CD4-positive, CD25-positive, alpha-beta regulatory T cell (primary cell): Measurements from ENCODE around the gene GPI. TPM values are rescaled to one million over a fixed set of nuclear protein-coding genes. Genes with fewer than 3 reads are reported as not detected.
"Not testable (repeated sequence)": the region's sequence is repeated elsewhere in the genome, so short reads cannot be mapped to it uniquely, and the experiment has no call there.

Source experiments
- ATAC-seq, 2 donors: fragments of 150-1000 bp; cut with Tn5 transposase; one replicate each; pipeline ENCODE4 v1.10.0; 2021; ENCODE audit warnings: low read depth in 2 of 2, moderate number of reproducible peaks in 2 of 2, moderate library complexity in 1 of 2
- DNase-seq, 3 donors: peaks; one replicate each; pipeline versions ENCODE4 v3.0.0 to v3.0.0-alpha.2; 2012 to 2022; ENCODE audit warnings: mixed read lengths in 1 of 3
- H3K27ac ChIP-seq: one replicate; pipeline ENCODE4 v1.7.0; 2013; ENCODE audit warnings: mild to moderate bottlenecking, low read length; ENCODE audit not compliant: insufficient read depth, poor library complexity, severe bottlenecking
- H3K27me3 ChIP-seq: one replicate; pipeline ENCODE4 v1.7.0; 2013; ENCODE audit warnings: low read length; ENCODE audit not compliant: control insufficient read depth, insufficient read depth
- H3K36me3 ChIP-seq: one replicate; pipeline ENCODE4 v1.7.0; 2013; ENCODE audit warnings: mild to moderate bottlenecking, low read length, moderate library complexity; ENCODE audit not compliant: control insufficient read depth, insufficient read depth
- H3K4me1 ChIP-seq: 2 replicates; pipeline ENCODE4 v1.7.0; 2013; ENCODE audit warnings: mild to moderate bottlenecking, low read length; ENCODE audit not compliant: insufficient read depth, control insufficient read depth, poor library complexity, severe bottlenecking
- H3K4me3 ChIP-seq: one replicate; pipeline ENCODE4 v1.7.0; 2013; ENCODE audit warnings: low read depth, mild to moderate bottlenecking, low read length, moderate library complexity
- H3K9me3 ChIP-seq, 2 experiments: 1 replicate in 1 of 2; 2 replicates in 1 of 2; pipeline ENCODE4 v1.7.0; 2013; ENCODE audit warnings: low read length in 2 of 2, mild to moderate bottlenecking in 1 of 2, moderate library complexity in 1 of 2; ENCODE audit not compliant: control insufficient read depth in 2 of 2
- H3K27ac Mint-ChIP-seq, 3 donors: one replicate each; pipeline ENCODE4 v1.8.0; 2020 to 2022; ENCODE audit warnings: mild to moderate bottlenecking in 3 of 3, mixed read lengths in 3 of 3, moderate library complexity in 2 of 3
- H3K27me3 Mint-ChIP-seq: one replicate; pipeline ENCODE4 v1.8.0; 2022; ENCODE audit warnings: mild to moderate bottlenecking, mixed read lengths
- H3K36me3 Mint-ChIP-seq: one replicate; pipeline ENCODE4 v1.8.0; 2020; ENCODE audit warnings: mixed read lengths
- H3K4me1 Mint-ChIP-seq, 4 donors: one replicate each; pipeline ENCODE4 v1.8.0; 2020 to 2022; ENCODE audit warnings: mixed read lengths in 4 of 4, mild to moderate bottlenecking in 1 of 4
- H3K4me3 Mint-ChIP-seq, 4 donors: one replicate each; pipeline ENCODE4 v1.8.0; 2020 to 2022; ENCODE audit warnings: mild to moderate bottlenecking in 4 of 4, mixed read lengths in 4 of 4, moderate library complexity in 3 of 4
- H3K9me3 Mint-ChIP-seq, 7 donors: one replicate each; pipeline ENCODE4 v1.8.0; 2020 to 2022; ENCODE audit warnings: mixed read lengths in 7 of 7, mild to moderate bottlenecking in 3 of 7, moderate library complexity in 2 of 7
- polyA plus RNA-seq, 4 donors: library from polyadenylated mRNA; unstranded; fragments of 300-500 nt; fragmentation: Illumina TruSeq; gene quantifications; one replicate each; pipeline ENCODE4 v1.2.3, GENCODE V29; 2021
- total RNA-seq: library from RNA; stranded (reverse); gene quantifications from one replicate; pipeline ENCODE4 v1.2.3, GENCODE V29; 2022

Gene GPI
- total and polyA plus RNA-seq, 5 donors from 2014 or later = 116 to 148 (median 143) TPM

- Histone ChIP-seq H3K27me3 (no peaks in the 10 kb centered on the region), H3K36me3 (peaks cover 71% of the 10 kb centered on the region), H3K9me3 (no peaks in the 10 kb centered on the region), H3K4me1 (no peaks in the 10 kb centered on the region), H3K4me3 (no peak overlapping the region), H3K27ac (no peak overlapping the region)
- DNase-seq (no peak), ATAC-seq (no peak)
- peaks cover 53% of the 10 kb centered on the region for H3K36me3 Mint-ChIP-seq
- H3K4me1 Mint-ChIP-seq = peaks cover 0 to 9% (median 4%) of the 10 kb centered on the region in 4 donors
- no peaks in the 10 kb centered on the region for H3K27me3 Mint-ChIP-seq
- H3K27ac Mint-ChIP-seq = peak overlapping the region in 1 of 3 donors; percentile 66
- H3K9me3 Mint-ChIP-seq = no peaks in the 10 kb centered on the region
- no peak overlapping the region for H3K4me3 Mint-ChIP-seq
These were observed 34.9 kb upstream of the GPI start for GRCh38 chr19:34330116-34330515.

- H3K9me3 Mint-ChIP-seq, H3K4me3 Mint-ChIP-seq, H3K9me3 ChIP-seq, ATAC-seq, H3K4me1 ChIP-seq, H3K27me3 Mint-ChIP-seq, H3K27ac Mint-ChIP-seq, H3K27ac ChIP-seq, H3K4me3 ChIP-seq, DNase-seq, H3K4me1 Mint-ChIP-seq, H3K27me3 ChIP-seq: not testable (repeated sequence)
- peaks cover 66% of the 10 kb centered on the region for H3K36me3 ChIP-seq
- peaks cover 49% of the 10 kb centered on the region for H3K36me3 Mint-ChIP-seq
These were observed 34.4 kb upstream of the GPI start for GRCh38 chr19:34330596-34330995.

DNA sequence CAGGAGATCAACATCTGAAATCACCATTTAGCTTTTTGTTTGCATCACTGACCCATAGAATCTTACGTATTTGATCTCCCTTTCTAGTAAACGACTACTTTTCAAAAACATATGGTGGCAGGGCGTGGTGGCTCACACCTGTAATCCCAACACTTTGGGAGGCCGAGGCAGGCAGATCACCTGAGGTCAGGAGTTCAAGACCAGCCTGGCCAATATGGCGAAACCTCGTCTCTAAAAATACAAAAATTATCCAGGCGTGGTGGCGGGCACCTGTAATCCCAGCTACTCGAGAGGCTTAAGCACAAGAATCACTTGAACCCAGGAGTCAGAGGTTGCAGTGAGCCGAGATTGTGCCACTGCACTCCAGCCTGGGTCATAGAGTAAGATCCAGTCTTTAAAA, 33.4 kb upstream of the GPI start:
- not testable (repeated sequence) for H3K27me3 ChIP-seq, H3K4me1 ChIP-seq, ATAC-seq

GRCh38 chr19:34332027-34332760, 32.8 kb upstream of the GPI start:
- Histone ChIP-seq H3K4me1 (peaks cover 7% of the 10 kb centered on the region), H3K9me3 (no peaks in the 10 kb centered on the region), H3K36me3 (peaks cover 60% of the 10 kb centered on the region), H3K27me3 (no peaks in the 10 kb centered on the region), H3K27ac (no peak overlapping the region), H3K4me3 (no peak overlapping the region)
- Mint-ChIP-seq H3K4me1 (peaks cover 2 to 9% (median 9%) of the 10 kb centered on the region in 4 donors), H3K4me3 (no peak overlapping the region), H3K9me3 (no peaks in the 10 kb centered on the region), H3K27ac (no peak overlapping the region), H3K36me3 (peaks cover 44% of the 10 kb centered on the region), H3K27me3 (no peaks in the 10 kb centered on the region)
- no peak for ATAC-seq
- no peak for DNase-seq

More for the DNA sequence above, 33.4 kb upstream of the GPI start:
- H3K36me3 ChIP-seq = peaks cover 61% of the 10 kb centered on the region
- not testable (repeated sequence) for H3K4me3 Mint-ChIP-seq, H3K4me1 Mint-ChIP-seq, DNase-seq, H3K9me3 ChIP-seq, H3K4me3 ChIP-seq, H3K9me3 Mint-ChIP-seq, H3K27ac ChIP-seq, H3K27me3 Mint-ChIP-seq
- peak overlapping the region in 1 of 3 donors; percentile 14 for H3K27ac Mint-ChIP-seq
- peaks cover 40% of the 10 kb centered on the region for H3K36me3 Mint-ChIP-seq

DNA sequence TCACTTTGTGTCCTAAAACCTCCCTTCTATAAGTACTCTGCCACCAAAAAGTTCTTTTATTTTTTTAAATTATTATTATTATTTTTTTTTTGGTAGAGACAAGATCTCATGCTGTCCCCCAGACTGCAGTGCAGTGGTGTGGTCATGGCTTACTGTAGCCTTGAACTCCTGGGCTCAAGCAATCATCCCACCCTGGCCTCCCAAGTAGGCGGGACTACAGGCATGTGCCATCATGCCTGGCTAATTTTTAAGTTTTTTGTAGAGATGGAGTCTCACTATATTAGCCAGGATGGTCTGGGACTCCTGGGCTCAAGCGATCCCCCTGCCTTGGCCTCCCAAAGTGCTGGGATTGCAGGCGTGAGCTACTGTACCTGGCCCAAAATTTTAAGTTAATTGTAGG, 29.1 kb upstream of the GPI start:
- DNase-seq (no peak), ATAC-seq (no peak)
- Histone ChIP-seq H3K27ac (no peak overlapping the region), H3K4me3 (no peak overlapping the region), H3K36me3 (peaks cover 56% of the 10 kb centered on the region), H3K4me1 (peaks cover 7% of the 10 kb centered on the region), H3K9me3 (no peaks in the 10 kb centered on the region), H3K27me3 (no peaks in the 10 kb centered on the region)
- no peaks in the 10 kb centered on the region for H3K27me3 Mint-ChIP-seq
- H3K4me3 Mint-ChIP-seq = no peak overlapping the region
- H3K27ac Mint-ChIP-seq = no peak overlapping the region
- H3K9me3 Mint-ChIP-seq = no peaks in the 10 kb centered on the region
- peaks cover 45% of the 10 kb centered on the region for H3K36me3 Mint-ChIP-seq
- H3K4me1 Mint-ChIP-seq = peaks cover 5 to 11% (median 7%) of the 10 kb centered on the region in 4 donors

DNA sequence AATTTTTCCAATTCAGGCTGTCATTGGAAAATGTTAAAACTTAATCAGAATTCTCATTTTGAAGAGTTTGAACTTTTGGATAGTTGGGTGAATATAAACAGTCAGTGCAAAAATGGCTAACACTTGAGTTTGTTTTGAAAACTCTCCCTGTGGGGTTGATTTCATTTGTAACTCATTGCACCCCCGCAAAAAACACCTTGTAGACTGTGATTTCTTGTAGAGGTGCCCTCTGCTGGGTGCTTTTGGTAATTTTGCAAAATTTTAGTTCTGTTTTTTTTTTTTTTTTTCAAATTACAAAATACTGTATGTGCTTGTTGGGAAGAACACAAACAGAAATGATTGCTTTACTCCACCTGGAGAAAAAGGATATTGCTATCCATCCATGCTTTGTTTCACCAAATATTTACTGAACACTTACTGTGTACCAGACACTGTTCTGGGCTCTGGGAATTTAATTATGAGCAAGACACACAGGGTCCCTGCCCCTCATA, 28.2 kb upstream of the GPI start:
- H3K9me3 Mint-ChIP-seq = no peaks in the 10 kb centered on the region

DNA sequence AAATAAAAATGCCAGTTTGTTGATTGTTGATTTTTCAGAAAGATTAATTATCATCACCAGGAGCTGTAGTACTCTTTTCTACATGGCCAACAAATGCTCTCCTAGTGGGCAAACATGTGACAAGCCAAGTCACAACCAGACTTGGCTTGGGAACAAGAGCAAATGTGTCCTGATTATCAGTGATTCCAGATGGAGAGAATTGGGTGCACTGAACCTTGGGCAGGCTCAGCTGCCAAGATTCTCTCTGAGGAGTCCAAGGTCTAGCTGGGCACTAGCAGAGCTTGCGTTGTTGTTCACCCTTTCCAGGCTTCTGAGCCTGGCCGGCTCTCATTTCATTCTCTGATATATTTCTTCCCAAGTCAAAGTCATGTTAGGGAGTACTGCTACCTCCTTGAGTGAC, 27.3 kb upstream of the GPI start:
- Mint-ChIP-seq H3K27me3 (no peaks in the 10 kb centered on the region), H3K9me3 (no peaks in the 10 kb centered on the region), H3K4me1 (peaks cover 4 to 11% (median 8%) of the 10 kb centered on the region in 4 donors), H3K27ac (no peak overlapping the region), H3K4me3 (no peak overlapping the region), H3K36me3 (peaks cover 48% of the 10 kb centered on the region)
- no peak for DNase-seq
- peaks cover 7% of the 10 kb centered on the region for H3K4me1 ChIP-seq
- peaks cover 59% of the 10 kb centered on the region for H3K36me3 ChIP-seq
- H3K9me3 ChIP-seq = no peaks in the 10 kb centered on the region
- H3K27me3 ChIP-seq = no peaks in the 10 kb centered on the region
- H3K4me3 ChIP-seq = no peak overlapping the region
- no peak for ATAC-seq
- H3K27ac ChIP-seq = no peak overlapping the region

More for the DNA sequence above, 28.2 kb upstream of the GPI start:
- H3K4me3 ChIP-seq = no peak overlapping the region
- ATAC-seq = peak in 1 of 2 donors; percentile 46
- H3K36me3 Mint-ChIP-seq = peaks cover 49% of the 10 kb centered on the region
- no peak overlapping the region for H3K4me3 Mint-ChIP-seq
- H3K27ac Mint-ChIP-seq = peak overlapping the region; percentile 60 to 90 (median 82)
- H3K27me3 Mint-ChIP-seq = no peaks in the 10 kb centered on the region
- no peak overlapping the region for H3K27ac ChIP-seq
- H3K4me1 ChIP-seq = peaks cover 7% of the 10 kb centered on the region
- H3K9me3 ChIP-seq = no peaks in the 10 kb centered on the region
- H3K36me3 ChIP-seq = peaks cover 57% of the 10 kb centered on the region
- H3K27me3 ChIP-seq = no peaks in the 10 kb centered on the region
- peak; percentile 30 to 76 (median 61) for DNase-seq
- H3K4me1 Mint-ChIP-seq = peaks cover 5 to 11% (median 7%) of the 10 kb centered on the region in 4 donors
